Forelimb muscle (tissue), 1 donor: ENCODE measurements around the gene YJEFN3. TPM values are rescaled to one million over a fixed set of nuclear protein-coding genes. Genes with fewer than 3 reads are reported as not detected.

Experiments used
- DNase-seq: peaks from one replicate; pipeline ENCODE4 v3.0.0-alpha.2; 2013; ENCODE audit warnings: low read depth
- polyA plus RNA-seq: library from polyadenylated mRNA; unstranded; fragments of 120-200 nt; gene quantifications from one replicate; pipeline ENCODE4 v1.2.1, GENCODE V29; 2013; ENCODE audit not compliant: insufficient read length

YJEFN3 gene
- polyA plus RNA-seq, 1 donor: 6.9 TPM

DNA sequence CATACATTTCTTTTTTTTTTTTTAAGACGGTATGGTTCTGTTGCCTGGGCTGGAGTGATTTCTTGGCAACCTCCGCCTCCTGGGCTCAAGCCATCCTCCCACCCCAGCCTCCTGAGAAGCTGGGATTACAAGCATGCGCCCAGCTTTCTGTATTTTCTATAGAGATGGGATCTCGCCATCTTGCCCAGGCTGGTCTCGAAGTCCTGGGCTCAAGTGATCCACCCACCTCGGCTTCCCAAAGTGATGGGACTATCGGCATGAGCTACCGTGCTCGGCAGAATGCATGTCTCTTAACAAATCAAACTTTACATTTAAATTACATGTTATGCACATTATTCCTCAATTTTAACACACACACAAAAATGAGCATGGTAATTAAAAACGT is 11.5 kb upstream of the YJEFN3 start:
- no peak for DNase-seq

DNA sequence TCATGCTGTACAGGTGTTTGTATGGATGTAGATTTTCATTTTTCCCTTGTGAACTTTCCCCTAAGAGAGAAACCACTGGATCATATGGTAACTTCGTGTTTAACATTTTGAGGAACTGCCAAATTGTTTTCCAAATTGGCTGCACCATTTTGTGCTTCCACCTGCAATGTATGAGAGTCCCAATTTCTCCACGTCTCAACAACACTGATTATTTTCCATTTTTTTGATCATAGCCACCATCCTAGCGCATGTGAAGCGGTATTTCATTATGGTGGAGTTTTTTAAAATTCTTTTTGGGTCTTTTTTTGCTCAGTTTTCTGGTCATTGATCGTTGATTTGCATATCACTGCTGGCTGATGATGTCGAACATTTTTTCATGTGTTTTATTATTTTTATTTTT is 7.7 kb upstream of the YJEFN3 start:
- no peak for DNase-seq

- DNase-seq: no peak
Observed at GRCh38 chr19:19523177-19523576, 5.5 kb upstream of the YJEFN3 start.

DNA sequence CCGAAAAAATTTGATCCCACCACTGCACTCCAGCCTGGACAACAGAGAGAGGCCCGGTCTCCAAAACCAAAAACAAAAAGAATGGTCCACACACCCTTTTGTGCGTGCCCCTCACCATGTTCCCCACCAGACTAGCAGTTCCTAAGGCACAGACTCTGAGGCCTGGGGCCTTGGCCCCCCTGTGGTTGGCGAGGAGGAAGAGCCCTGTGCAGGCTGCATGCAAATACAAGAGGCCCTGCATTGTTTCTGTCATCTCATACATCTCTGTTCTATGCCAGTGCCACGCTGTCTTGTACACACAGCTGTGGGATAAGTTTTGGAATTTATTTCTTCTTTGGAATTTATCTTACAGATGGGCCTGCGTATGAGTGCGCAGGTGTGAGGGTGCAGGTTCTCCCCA is 4.7 kb upstream of the YJEFN3 start:
- DNase-seq: no peak

GRCh38 chr19:19525611-19526380 is 2.9 kb upstream of the YJEFN3 start:
- DNase-seq: no peak

DNA sequence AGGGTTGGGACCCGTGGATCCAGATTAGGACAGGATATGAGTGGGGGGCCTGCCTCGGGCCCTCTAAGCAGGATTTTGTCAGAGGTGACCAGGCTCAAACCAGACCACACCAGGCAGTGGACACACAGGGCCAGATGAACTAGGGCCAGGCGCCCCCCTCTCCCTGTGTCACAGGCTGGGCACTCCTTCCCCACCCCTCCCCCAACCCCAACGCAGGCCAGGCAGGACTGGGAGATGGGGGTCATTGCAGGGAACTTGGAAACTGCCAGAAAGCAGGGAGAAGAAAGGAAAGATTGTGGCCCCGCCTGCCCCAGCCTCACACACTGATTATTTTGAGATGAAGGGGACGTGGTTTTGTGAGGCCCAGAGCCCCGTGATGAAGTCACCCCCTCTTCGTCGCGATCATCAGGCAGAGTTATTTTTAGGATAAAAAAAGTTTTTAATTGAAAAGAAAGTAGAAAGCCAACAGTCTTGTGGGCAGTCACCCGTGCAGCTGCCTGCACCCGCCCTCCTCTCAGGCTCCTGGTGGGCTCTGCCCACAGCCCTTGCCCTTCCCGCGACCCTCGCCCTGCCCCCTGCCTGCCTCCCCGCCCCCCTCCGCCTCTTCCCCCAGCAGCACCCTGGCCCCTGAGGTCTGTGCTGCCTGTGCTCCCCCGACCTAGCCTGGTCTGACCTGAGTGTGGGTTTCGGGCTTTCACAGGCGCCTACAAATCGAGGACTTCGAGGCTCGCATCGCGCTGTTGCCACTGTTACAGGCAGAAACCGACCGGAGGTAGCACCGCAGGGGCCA is 1.9 kb upstream of the YJEFN3 start:
- DNase-seq: no peak

GRCh38 chr19:19527371-19527656 is 1.4 kb upstream of the YJEFN3 start:
- DNase-seq: no peak

GRCh38 chr19:19527674-19528625 is 761 bp upstream of the YJEFN3 start:
- DNase-seq: no peak

DNA sequence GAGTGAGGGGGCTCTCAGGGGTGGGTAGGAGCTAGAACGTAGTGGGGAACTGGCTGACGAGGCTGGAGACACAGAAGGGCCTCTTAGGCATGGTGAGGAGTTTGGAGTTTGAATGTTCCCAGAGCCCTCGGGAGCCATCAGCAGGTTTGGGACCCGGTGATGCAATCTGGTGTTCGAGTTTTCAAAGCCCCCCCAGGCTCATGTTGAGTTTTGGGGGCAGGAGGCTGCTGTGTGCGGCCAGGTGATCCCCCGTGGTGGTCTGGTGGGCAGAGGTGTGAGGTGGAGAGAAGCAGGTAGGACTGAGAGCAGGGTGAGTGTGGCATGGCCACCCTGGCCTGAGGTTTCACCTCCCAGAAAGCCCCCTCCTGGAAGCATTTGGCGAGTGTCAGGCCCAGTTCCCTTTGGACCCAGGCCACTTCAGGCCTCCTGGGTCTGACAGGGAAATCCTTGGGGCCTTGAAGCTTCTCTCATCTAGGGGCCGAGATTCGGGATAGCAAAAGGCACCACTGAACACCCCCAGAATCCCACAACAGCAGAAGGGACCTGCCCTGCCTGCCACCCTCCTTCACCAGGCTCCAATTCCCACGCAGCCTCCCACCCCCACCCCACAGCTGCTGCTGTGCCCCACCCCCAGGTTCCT is 1.2 kb downstream of the YJEFN3 start:
- no peak for DNase-seq

DNA sequence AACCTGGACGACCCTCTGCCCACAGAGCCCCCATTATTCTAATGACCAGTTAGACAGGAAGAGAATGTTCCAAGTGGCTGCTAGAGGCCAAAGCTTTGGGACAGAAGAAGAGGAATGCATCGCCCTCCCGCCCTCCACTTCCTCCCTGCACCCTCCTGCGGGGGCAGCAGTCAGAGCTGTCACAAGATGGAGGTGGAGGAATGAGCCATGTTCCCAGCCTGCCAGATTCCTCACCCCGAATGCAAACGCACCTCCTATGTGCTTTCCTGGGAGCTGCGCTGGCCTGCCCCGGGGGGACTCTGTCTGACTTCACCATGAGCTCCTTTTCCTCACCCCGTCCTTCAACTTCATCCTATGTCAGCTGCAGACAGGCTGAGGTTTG is 1.7 kb downstream of the YJEFN3 start:
- DNase-seq: no peak

DNA sequence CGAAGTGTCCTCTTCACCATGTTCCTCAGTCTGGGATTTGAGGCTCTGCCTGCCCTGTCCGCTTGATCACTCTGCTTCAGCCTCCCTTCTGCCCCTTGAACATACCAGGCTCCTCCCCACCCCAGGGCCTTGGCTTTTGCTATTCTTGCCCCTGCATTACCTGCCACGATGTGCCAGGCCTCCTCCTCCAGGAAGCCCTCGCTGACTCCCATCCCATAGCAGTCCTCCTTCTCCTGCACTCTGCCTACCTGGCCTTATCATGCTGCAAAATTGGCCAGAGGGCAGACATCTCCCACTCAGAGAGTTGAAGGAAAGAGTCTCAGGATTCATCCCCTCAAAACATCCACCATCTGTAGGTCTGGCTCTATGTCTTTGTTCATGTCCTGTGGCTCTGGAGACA is 2.2 kb downstream of the YJEFN3 start:
- no peak for DNase-seq

- no peak for DNase-seq
Observed at GRCh38 chr19:19531951-19532805, 3.5 kb downstream of the YJEFN3 start.

DNA sequence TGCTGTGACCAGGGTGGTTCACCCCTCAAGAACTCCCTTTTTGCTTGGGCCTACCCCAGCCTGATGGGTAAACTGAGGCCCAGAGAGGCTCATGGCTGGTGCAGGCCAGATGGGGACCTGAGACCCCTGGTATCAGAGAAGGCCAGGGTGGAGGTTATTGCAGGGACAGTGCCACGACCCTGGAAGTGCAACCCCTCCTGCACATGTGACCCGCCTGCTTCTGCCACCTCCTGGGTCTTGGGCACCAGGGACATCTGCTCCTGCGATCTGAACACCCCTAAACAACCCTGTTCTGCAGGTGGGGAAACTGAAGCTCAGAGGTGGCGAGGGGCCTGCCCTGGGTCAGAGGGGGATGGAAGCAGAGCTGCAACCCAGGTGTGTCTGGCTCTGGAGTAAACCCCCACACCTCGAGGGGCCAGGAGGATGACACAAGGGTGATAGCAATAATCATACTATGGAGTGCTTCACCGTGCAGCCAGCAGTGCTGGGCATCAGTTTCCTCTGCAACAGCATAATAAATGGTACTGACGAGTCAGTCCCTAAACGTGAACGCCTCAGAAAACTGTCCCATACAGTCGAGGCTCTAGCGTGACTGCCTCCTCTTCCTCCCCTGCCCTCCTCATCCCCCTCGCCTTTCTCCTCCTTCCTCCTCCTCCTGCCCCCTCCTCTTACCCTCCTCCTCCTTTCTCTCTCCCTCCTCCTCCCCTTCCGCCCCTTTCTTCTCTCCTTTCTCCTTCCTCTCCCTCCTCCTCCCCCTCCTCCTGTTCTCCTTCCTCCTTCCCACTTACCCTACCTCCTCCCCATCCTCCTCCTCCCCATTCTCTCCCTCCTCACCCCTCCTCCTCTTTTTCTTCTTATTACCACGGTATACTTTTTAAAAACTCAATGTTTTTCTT is 4.3 kb downstream of the YJEFN3 start:
- no peak for DNase-seq

- DNase-seq: no peak
Observed at GRCh38 chr19:19533841-19534240, 5.1 kb downstream of the YJEFN3 start.

DNA sequence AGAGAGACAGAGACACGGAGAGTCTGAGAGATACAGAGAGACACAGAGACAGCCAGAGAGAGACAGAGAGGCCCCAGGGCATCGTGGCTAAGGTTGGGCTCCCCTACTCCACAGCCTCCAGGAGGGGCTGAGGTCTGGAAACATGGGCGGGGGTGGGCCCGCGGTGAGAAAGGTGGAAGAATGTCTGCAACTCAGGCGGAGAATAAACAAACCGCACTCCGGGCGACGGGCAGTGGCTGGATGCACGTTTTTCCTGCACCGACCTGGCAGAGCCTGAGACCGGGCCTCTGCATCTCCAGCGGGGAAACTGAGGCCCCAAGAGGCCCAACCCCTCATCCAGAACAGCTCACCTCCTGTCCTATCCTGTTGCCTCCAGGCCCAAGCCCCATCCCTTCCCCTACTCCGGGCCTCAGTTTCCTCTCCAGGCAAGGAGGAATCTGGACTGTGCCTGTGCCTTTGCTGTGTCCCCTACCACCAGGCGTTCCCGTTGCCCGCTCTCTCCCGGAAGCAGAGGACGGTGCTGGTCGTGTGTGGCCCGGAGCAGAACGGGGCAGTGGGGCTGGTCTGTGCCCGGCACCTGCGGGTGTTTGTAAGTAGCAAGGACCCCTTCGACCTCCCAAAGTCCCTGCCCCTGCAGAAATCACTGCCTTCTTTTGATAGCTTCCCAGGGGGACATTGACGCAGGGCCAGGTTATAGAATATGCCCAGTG is 6.0 kb downstream of the YJEFN3 start:
- no peak for DNase-seq

DNA sequence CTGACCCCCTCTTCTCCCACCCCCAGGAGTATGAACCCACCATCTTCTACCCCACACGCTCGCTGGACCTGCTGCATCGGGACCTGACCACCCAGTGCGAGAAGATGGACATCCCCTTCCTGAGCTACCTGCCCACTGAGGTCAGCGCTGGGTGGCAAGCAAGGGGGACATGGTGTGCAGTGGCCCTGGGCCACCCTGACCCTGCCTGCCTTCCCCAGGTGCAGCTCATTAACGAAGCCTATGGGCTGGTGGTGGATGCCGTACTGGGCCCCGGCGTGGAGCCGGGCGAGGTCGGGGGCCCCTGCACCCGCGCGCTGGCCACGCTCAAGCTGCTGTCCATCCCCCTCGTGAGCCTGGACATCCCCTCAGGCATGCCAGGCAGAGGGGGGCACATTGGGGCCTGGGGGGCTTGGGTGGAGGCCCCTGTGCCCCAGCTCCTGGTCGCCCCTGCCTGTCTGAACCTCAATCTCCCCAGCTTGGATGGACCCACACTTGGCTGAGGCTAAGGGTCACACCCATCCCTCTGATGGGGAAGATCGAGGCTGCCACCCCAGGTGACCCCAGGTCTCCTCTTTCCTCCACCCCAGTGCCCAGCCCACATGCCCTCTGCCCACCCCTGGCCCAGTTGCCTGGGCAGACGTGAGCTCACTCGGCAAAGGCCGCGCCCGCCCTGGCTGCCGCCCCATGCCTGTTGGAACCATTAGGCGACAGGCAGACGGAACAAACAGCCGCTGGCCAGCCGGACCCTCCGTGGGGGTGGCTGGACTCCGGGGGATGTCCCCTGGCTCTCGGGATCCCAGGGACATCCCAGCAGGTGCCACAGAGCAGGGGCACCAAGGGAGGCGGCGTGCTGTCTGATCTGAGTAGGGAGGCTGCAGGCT is 6.8 kb downstream of the YJEFN3 start:
- DNase-seq: no peak

DNA sequence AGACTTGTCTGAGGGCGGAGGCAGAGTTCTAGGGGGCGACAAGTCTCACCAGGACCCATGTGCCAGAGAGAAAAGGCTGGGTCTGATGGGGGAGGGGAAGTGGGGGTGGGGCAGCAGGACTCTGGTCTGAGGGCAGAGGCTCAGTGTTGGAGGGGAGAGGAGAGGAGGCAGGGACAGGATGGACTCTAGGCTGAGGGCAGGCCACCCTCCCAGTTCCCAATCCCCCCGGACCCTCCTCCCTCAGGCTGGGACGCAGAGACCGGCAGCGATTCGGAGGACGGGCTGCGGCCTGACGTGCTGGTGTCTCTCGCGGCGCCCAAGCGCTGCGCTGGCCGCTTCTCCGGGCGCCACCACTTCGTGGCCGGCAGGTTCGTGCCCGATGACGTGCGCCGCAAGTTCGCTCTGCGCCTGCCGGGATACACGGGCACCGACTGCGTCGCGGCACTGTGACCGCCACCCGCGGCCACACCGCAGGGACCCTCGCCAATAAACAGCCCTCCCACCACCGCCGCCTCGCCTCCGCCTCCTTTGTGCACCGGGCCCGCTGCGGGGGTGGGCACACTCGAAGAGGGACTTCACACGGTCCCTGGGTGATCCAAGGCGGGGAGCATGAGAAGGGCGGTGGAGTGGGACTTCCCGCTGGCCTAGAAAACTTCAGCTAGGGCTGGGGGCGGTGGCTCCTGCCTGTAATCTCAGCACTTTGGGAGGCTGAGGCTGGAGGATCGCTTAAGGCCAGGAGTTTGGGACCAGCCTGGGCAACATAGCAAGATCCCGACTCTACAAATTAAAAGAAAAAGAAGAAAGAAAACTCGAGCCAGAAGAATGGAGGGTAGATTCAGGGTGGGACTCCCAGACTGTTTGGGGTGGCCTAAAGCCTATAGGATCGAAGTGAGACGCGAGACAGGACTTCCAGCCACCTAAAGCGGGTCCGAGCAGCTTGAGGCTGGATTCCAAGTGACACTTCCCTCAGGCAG is 8.7 kb downstream of the YJEFN3 start:
- no peak for DNase-seq
